Ascending aorta (tissue), 2 donors: ENCODE measurements around the gene ATG101. TPM values are rescaled to one million over a fixed set of nuclear protein-coding genes. Genes with fewer than 3 reads are reported as not detected.

Experiments
- DNase-seq, 2 donors: peaks; one replicate each; pipeline ENCODE4 v3.0.0-alpha.2; 2019; ENCODE audit warnings: low spot score in 2 of 2
- H3K27ac ChIP-seq, 2 donors: fragments of 200-600 bp; sonication (generic); one replicate each; pipeline ENCODE4 v1.5.1; 2016 to 2017; ENCODE audit warnings: mild to moderate bottlenecking in 1 of 2
- H3K27me3 ChIP-seq: fragments of 200-600 bp; sonication (generic); one replicate; pipeline ENCODE4 v1.5.1; 2017
- H3K36me3 ChIP-seq, 2 donors: fragments of 200-600 bp; sonication (generic); one replicate each; pipeline ENCODE4 v1.5.1; 2016
- H3K4me1 ChIP-seq, 2 donors: fragments of 200-600 bp; sonication (generic); one replicate each; pipeline ENCODE4 v1.5.1; 2016 to 2017; ENCODE audit warnings: mild to moderate bottlenecking in 1 of 2
- H3K4me3 ChIP-seq, 2 donors: fragments of 200-600 bp; sonication (generic); one replicate each; pipeline ENCODE4 v1.5.1; 2016 to 2017; ENCODE audit warnings: mild to moderate bottlenecking in 1 of 2
- H3K9me3 ChIP-seq, 2 donors: fragments of 200-600 bp; sonication (generic); one replicate each; pipeline ENCODE4 v1.5.1; 2016
- intact Hi-C: fragments of 100-400 bp; cut with DNase I; formaldehyde crosslinking; loops from one replicate; pipeline ENCODE4 v1.15.1; 2023
- total RNA-seq: library from RNA; depleted of rRNA; stranded (reverse); fragments of >200 nt; gene quantifications from one replicate; pipeline ENCODE4 v1.1.0, GENCODE V29; 2016
- TF ChIP-seq, protein P1 (sequence below), 3 experiments: fragments of 200-600 bp in 2 of 3; fragments of 450-650 bp in 1 of 3; sonication (generic) in 2 of 3; IDR thresholded peaks; one replicate each; pipeline ENCODE4 v1.5.1; 2016 to 2019; ENCODE audit warnings: antibody characterized with exemption in 3 of 3, mild to moderate bottlenecking in 1 of 3, moderate library complexity in 1 of 3

ATG101 gene
- total RNA-seq, 1 donor from 2014 or later = 39.8 TPM

DNA sequence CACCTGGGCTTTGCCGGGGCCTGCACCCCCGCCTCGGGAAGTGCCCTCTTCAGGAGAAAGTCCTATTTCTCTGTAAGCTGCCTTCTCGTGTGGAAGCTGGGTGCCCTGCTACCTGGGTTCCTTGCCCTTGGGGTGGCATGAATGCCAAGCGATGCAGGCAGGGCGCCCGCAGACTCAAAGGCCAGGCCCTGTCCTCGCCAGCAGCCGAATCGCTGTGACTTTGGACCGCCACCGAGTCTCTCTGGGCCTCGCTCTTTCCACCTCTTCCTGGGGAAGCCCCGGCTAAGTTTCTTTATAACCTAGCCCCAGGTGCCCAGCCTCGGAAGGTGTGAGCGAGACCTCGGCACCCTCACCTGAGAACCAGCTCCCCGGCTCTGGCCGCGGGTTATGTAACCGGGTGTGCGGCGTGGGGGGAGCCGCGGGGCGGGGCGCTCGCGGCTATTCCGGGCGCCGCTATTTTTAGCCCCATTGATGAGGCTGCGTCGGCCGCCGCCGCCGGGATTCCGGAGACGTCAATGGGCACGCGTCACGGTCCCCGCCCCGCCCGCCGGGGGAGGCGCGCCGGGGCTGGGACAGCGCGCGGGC is 33.1 kb upstream of the ATG101 start:
- TF ChIP-seq, protein P1, sequence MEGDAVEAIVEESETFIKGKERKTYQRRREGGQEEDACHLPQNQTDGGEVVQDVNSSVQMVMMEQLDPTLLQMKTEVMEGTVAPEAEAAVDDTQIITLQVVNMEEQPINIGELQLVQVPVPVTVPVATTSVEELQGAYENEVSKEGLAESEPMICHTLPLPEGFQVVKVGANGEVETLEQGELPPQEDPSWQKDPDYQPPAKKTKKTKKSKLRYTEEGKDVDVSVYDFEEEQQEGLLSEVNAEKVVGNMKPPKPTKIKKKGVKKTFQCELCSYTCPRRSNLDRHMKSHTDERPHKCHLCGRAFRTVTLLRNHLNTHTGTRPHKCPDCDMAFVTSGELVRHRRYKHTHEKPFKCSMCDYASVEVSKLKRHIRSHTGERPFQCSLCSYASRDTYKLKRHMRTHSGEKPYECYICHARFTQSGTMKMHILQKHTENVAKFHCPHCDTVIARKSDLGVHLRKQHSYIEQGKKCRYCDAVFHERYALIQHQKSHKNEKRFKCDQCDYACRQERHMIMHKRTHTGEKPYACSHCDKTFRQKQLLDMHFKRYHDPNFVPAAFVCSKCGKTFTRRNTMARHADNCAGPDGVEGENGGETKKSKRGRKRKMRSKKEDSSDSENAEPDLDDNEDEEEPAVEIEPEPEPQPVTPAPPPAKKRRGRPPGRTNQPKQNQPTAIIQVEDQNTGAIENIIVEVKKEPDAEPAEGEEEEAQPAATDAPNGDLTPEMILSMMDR (IDR thresholded peaks at IDR 0.05) = no peak
- Histone ChIP-seq H3K27ac (peak overlapping the region; percentile 95 to 97), H3K36me3 (no peaks in the 10 kb centered on the region), H3K9me3 (no peaks in the 10 kb centered on the region), H3K4me1 (peaks cover 8 to 50% of the 10 kb centered on the region in 2 donors), H3K4me3 (peak overlapping the region; percentile 42 to 95), H3K27me3 (no peaks in the 10 kb centered on the region)
- intact Hi-C loops = loop anchor here (1.0 to 10.0 kb wide), 3 partner anchors 15 to 1010 kb away; partner anchors contain the start of gene NR4A1
- DNase-seq = peak; percentile 68 to 96

- H3K4me3 ChIP-seq = peak overlapping the region; percentile 87 to 95
- no peaks in the 10 kb centered on the region for H3K9me3 ChIP-seq
- H3K27ac ChIP-seq = peak overlapping the region; percentile 96 to 99
- H3K4me1 ChIP-seq = peaks cover 8 to 51% of the 10 kb centered on the region in 2 donors
- TF ChIP-seq, protein P1 (IDR thresholded peaks at IDR 0.05) = peak in 1 of 3 experiments; percentile 10
- DNase-seq = peak in 1 of 2 donors; percentile 90
- intact Hi-C loops = loop anchor here (1.0 to 10.0 kb wide), 3 partner anchors 14 to 1009 kb away; partner anchors contain the start of gene NR4A1
- H3K36me3 ChIP-seq = no peaks in the 10 kb centered on the region
- H3K27me3 ChIP-seq = no peaks in the 10 kb centered on the region
These were observed 32.4 kb upstream of the ATG101 start for GRCh38 chr12:52037248-52037861.

DNA sequence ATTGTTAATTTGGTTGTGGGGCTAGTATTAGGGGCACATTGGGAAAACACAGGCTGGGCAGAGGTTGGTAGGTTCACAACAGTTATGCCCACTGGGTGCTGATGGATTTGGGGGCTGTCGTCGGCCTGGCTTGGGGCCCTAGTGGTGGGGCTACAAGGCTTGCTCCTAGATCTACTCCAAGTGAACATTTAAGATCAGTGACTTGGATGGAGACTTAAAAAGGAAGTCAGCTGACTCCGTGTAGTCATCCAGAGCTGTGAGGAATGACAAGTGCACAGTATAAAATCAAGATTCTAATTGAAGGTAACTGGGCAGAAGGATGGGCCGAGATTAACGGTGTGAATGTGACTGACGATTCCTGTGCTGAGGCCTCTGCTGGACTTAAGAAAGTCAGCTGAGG is 31.3 kb upstream of the ATG101 start:
- Histone ChIP-seq H3K27me3 (no peaks in the 10 kb centered on the region), H3K9me3 (no peaks in the 10 kb centered on the region), H3K36me3 (no peaks in the 10 kb centered on the region), H3K27ac (peak overlapping the region; percentile 96 to 99), H3K4me3 (peak overlapping the region; percentile 87 to 95), H3K4me1 (peaks cover 13 to 57% of the 10 kb centered on the region in 2 donors)
- intact Hi-C loops = loop anchor here (10.0 kb wide), 1 partner anchor 206 kb away; no protein-coding TSS in a partner anchor
- DNase-seq = no peak
- TF ChIP-seq, protein P1 (IDR thresholded peaks at IDR 0.05) = no peak

DNA sequence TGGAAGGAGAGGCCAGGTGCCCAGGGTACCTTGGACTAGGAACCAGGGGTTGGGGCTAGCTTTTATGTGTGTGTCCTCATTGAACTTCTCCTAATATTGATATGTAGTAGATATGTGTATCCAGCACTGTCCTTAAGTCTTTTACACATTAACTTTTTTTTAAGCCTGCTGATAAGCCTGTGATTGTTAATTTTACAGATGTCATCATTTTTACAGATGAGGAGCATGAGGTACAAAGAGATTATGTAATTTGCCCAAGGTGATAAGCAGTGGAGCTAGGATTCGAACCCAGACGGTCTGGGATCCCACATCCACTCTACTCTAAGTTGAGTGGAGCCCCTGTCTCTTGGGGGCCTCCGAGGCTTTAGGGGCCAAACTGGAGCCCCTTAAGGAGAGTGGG is 28.7 kb upstream of the ATG101 start:
- Histone ChIP-seq H3K9me3 (no peaks in the 10 kb centered on the region), H3K36me3 (peaks cover 0 to 8% of the 10 kb centered on the region in 2 donors), H3K27me3 (no peaks in the 10 kb centered on the region), H3K4me1 (peaks cover 10 to 58% of the 10 kb centered on the region in 2 donors), H3K4me3 (no peak overlapping the region), H3K27ac (peak overlapping the region; percentile 96 to 99)
- TF ChIP-seq, protein P1 (IDR thresholded peaks at IDR 0.05) = no peak
- intact Hi-C loops = loop anchor here (10.0 kb wide), 1 partner anchor 1184 kb away; no protein-coding TSS in a partner anchor
- no peak for DNase-seq

DNA sequence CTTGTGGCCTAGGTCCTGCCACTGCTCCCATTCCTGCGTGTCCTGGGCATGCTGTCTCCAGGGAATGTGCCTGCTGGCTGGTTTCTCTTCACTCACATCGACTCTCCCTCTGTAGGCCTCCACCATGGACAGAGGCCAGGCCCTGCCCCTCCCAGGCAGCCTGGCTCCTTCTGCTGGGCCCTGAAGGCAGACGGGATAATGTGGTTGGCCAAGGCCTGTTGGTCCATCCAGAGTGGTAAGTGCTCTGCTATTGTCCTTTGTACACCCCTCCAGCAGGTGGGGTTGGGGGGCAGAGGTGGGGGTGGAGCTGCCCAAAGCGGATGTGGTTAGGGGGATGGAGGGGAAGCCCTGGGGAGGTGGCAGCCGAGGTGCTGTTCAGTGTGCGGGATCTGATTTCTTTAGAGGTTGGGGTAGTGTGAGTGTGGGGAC is 28.1 kb upstream of the ATG101 start:
- Histone ChIP-seq H3K27me3 (no peaks in the 10 kb centered on the region), H3K4me3 (no peak overlapping the region), H3K36me3 (peaks cover 0 to 14% of the 10 kb centered on the region in 2 donors), H3K27ac (peak overlapping the region; percentile 96 to 99), H3K4me1 (peaks cover 6 to 55% of the 10 kb centered on the region in 2 donors), H3K9me3 (no peaks in the 10 kb centered on the region)
- peak in 1 of 2 donors; percentile 82 for DNase-seq
- intact Hi-C loops = loop anchor here (10.0 kb wide), 1 partner anchor 1183 kb away; no protein-coding TSS in a partner anchor
- TF ChIP-seq, protein P1 (IDR thresholded peaks at IDR 0.05) = no peak
